GM12891 (cell line): ENCODE measurements around the gene POU1F1.

Source experiments
- POLR2A ChIP-seq: IDR thresholded peaks from 2 replicates; pipeline ENCODE4 v1.6.1; 2011; ENCODE audit warnings: low read depth, low read length, control low read depth
- POLR2AphosphoS5 ChIP-seq: IDR thresholded peaks from 2 replicates; pipeline ENCODE4 v1.6.1; 2011; ENCODE audit warnings: low read depth, low read length, control low read depth
- POU2F2 ChIP-seq: IDR thresholded peaks from 2 replicates; pipeline ENCODE4 v1.6.1; 2011; ENCODE audit warnings: low read depth, mild to moderate bottlenecking, control low read depth, low read length, moderate library complexity
- SPI1 ChIP-seq: IDR thresholded peaks from 2 replicates; pipeline ENCODE4 v1.6.1; 2011; ENCODE audit warnings: low read depth, low read length, control low read depth
- TAF1 ChIP-seq: IDR thresholded peaks from 2 replicates; pipeline ENCODE4 v1.6.1; 2011; ENCODE audit warnings: low read depth, low read length, control low read depth

- TF ChIP-seq POLR2A (no peak), POU2F2 (no peak), TAF1 (no peak), POLR2AphosphoS5 (no peak), SPI1 (no peak)
Measured at GRCh38 chr3:87276484-87276883, at the start of gene POU1F1.
